DMS153 treated with DMSO at 0.1 percent for 48 hours (cell line): ENCODE measurements around the gene MTA2.

Experiments used
- DNase-seq: peaks from one replicate; lab custom pipeline; 2025; ENCODE audit not compliant: unreplicated experiment; lab: John Stamatoyannopoulos, UW

The MTA2 gene

DNA sequence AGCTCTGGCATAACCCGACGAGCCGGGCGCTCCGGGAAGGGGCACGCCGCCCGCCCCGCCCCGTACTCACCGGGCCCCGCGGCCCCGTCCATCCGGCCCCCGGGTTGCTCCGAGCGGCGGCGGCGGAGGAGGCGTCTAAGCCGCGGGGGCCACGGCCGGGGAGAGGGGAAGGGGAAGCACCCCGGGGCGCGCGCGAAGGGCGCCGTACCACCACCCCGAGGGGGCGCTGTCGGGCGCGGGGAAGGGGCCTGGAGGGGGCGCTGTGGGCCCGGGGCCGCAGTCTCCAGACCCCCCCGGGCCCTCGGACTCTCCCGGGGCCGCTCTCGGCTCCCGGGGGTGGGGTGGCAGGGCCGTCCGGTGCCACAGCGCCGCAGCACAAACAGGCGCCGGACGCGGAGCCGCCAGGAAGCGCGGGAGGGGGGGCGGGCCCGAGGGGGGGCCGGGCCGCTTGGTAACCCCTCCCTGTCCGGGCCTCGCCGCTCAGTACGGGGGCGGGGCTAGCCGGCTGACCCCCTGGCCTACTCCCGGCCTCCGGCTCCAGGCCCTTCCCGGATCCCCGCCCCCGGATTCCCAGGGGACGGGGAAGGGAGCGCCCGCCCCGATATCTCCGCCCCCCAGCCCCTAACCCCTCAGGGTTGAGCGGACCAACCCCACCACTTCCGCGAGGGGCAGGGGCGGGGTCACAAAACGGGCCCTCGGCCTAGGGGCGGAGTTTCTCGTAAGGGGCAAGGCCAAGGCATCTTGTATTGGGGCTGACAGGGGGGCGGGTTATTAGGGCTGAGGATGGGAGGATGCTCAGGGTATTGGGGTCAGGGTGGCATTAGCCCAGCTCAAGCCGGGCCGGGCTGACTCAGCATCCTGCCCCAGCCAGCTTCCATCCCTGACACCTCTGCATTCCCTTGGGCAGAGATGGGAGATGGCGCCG is 11.0 kb upstream of the MTA2 start, which contains the start of the genes EML3 and ROM1:
Gene EML3, minus strand, starts transcription at position 410 of the 925 bp plus-strand sequence. Its CDS starts 318 bp downstream, at position 92.
Gene ROM1, plus strand, starts transcription at position 892 of the 925 bp plus-strand sequence. Its CDS starts 25 bp downstream, at position 917.
- DNase-seq, result peak; percentile 37

DNA sequence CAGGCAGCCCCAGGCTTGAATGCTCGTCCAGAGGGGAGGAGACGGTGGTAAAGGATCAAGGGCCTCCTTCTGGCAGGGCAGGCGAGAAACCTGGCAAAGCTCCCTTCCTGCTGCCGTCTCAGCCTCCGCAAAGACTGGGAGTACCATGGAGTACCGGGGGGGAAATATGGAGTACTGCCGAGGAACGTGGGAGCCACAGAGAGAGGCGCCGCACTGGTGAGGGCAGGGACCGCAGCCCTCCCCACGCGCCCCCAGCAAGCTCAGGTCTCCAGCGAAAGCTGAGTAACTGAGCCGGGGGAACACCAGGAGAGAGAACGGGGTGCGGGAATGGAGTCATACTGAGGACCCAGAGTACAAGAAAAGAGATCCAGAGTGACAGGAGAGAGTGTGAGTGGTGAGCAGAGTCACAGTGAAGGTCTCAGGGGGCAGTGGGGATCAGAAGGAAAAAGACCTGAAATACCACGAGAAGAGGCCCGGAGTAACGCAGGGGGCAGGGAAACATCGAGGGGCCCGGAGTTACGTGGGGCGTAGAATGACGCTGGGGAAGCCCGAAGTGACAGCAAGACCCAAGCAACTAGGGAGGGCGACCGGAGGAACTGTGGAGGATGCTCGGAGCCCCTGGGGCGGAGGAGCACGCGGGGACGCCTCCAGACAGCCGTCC is 10.2 kb upstream of the MTA2 start:
- DNase-seq, result no peak

DNA sequence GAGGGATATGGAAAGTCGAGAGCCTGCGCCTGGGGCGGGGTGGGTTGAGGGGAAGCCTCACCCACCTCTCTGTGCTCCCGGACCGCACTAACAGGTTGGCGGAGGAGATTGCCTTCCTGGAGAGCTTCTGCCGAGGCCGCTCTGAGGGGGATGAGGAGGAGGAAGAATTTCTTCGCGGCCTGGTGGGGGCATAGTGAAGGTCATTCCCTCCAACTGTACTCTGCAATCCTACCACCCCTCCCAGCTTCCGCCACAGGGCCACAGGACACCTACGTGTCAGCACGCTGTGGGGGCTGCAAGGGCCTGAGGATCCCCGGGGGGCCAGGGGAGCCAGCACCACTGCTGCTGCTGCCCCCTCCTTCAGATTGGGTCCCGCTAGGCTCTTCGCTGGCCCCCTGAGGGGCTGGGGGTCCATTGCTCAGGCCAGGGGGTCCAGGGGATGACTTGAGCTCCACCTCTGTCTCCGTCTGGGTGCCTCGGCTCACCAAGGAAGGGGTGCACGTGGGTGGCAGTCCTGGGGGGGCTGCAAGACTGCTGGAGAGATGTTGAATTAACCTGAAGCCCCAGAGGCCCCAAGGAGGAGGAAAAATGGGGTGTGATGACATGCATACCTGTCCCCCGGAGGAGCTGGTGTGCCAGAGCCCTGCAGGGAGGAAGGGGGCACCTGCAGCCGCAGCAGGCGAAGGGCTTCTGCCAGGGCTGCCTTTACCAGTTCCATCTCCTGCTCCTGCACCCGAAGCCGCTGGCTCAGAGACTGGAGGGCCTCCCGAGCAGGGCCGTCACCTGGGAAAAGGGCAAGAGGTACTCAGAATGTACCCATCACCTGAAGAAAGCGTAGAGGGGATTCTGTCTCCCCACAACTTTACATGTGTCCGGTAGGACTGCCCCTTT is 9.4 kb upstream of the MTA2 start:
- DNase-seq, result no peak

DNA sequence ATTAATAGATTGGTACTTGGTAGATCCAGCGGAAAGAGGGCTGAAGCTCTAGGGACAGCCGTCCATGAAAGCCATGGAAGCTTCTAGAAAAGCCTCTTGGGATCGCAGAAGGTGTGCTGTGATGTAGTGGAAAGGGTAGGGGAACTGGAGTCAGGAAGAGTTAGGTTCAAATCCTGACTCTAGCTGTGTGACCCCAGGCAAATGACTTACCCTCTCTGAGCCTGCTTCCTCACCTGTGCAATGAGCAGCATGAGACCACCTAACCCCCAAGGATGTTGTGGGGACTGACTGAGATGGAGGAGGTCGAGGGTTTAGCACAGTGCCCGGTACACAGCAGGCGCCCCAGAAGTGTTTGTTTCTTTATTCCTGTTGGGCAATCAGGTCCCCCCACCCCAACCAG is 8.7 kb upstream of the MTA2 start:
- no peak for DNase-seq

DNA sequence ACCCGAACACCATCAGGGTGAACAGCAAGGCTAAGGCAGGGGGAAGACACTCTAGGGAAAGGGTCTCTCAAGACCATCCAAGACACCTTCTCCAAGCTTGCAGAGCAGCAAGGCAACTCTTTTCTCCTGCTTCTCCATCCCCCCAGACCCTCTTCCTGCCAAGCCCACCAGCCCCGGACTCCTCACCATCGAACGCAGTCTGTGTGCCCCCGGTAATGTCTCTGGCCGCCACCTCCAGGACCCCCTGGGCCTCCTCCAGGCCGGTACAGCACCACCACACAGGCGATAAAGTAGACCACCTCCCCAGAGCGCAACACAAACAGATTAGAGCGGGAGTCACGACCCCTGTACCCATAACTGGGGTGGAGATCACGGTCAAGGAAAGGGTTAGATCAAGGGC is 7.1 kb upstream of the MTA2 start:
- DNase-seq, result no peak

DNA sequence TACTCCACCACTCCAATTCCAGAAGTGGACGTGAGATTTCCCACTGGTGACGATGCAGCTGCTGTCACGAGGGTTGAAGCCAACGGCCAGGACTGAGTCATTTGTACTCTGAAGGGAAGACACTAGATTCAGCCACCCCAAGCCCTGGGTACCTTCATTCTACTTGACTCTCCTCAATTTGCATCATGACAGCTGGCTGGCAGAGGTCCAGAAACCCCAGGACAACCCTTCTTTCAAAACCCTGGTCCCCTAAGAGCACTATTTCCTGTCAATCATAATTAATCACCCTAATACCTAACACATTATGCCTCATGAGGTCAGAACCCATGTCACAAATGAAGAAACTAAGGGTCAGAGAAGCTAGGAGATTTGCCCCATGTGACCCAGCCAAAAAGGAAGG is 6.0 kb upstream of the MTA2 start:
- no peak for DNase-seq

DNA sequence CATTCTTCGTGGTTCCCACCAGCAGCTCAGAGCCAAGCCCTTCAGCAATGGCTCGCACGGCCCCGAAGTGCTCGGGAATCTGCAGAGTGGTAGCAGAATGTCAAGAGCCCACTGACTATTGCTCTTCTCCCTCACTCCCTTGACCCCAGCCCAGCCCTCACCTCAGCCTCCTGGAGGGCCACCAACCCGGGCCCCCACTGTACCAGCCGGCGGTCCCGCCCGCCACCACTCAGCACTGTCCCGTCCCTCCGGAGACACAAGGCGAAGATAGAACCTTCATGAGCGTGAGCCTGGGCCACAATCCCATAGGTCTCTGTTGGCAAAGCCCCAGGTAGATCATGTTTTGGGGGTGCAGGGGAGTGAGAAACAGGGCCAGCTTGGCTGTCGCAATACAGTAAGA is 4.2 kb upstream of the MTA2 start:
- DNase-seq, result no peak

DNA sequence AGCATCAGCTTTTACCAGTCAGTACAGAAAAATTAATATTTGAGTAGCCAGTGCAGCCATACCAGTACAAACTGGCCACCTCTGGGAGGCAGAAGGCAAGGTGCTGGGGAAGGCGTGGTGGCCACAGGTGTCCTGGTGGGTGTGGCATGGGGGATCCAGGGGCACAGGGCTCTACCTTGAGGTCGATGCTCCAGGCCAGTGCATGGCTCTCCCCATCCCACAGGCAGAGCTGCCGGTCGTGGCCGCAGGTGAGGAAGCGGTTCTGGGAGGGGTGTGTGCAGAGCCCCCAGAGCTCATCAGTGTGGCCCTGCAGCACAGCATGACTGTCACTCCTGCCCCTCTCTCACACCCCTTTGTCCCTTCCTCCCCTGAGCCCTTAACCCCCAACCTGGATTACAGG is 3.8 kb upstream of the MTA2 start:
- no peak for DNase-seq

DNA sequence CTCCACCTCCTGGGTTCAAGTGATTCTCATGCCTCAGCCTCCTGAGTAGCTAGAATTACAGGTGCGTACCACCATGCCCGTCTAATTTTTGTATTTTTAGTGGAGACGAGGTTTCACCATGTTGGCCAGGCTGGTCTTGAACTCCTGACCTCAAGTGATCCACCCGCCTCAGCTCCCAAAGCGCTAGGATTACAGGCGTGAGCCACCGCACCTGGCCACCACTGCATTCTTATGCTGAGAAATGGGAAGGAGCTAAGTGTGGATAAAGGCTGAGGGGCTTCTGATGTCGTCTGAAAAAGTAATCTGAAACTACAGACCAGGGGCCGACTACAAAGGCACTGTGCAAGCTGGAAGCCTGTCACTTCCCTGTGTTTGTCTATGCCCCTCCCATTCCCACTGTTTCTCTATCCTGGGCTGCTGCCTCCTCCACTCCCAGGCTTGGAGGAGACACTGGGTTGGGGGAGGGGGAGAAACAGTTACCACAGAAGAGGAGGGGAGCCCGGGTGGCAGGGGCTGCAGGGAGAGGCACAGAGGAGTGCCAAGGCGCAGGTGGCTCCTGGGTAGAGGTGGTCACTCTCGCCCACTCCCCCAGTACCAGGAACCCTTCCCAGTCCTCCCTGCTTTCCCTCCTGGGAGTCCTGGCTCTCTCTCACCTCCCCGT is 2.9 kb upstream of the MTA2 start:
- no peak for DNase-seq

DNA sequence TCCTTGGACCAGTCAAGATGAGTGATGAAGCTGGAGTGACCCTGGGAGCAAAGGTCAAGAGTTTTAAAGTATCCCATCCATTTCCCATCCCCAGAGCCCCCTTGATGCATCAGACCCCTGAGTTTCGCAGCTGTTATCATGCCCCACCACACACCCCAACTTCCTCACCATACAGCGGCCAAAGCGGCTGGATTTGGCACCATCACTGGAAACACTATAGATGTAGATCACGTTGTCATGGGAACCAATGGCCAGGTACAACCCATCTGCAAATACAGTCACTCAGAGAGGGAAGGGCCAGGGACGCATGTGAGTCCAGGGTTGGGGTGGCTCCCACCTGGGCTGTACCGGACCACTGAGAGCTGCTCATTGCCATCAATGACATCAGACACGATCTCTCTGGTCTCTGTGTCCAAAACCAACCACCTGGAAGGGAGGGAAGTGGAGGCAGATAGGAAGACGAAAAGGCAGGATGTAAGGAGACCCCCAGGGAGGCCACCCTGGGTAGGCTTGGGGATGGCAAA is 2.2 kb upstream of the MTA2 start:
- no peak for DNase-seq

DNA sequence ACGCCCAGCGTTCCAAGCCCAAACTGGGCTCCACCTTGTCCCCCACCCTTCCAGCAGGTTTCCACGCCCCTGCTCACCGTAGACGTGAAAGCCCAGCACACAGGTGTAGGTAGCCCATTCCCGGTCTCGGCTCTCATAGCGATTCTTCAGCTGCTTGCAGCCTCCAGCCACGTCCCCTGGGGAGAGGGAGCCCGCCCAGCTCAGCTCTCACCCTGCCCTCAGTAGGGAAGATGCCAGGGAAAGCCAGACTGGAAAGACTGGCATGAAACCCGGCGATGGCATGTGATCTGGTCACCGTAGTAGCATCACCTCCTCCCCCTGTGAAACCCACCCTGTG is 1.4 kb upstream of the MTA2 start:
- no peak for DNase-seq

DNA sequence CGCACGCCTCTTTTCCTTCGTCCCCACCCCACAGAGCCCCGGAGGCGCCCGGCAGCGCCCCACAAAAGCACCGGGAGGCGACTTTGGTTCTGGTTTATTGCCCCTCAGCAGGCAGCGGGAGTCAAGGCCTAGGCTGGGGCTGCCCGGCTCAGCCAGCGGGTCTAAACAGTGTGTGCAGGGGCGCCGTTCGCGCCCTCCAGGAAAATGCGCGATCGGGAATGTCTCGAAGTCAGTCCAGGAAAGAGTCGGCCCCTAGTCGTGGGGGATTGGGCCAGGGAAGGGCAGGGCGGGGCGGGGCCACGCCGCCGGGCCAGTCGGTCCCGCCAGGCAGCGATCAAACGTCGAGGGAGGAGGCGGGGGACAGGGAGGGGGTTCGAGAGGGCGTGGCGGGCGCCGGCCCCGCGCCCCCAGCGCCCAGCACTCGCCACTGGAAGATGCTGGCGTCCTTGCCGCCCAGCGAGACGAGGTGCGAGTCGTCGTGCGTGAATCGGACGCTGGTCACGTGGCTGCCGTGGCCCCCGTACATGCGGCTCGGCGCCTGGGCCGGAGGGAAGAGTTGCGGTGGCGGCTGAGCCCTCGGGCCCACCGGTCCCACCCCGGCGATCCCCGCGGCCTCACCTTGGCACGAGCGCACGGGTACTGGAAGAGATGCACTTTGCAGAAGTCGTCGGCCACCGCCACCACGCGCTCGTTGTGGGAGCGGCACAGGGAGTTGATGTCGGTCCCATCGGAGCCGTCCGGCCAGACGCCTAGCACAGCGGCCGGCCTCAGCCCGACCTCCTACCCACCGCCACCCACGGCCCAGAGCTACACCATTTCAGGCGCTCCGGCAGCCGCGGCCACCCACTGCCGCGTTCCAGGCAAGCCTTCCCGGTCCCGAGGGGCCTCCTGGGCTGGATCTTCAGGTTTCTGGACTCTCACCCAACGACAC is 741 bp upstream of the MTA2 start:
- DNase-seq, result peak; percentile 67

DNA sequence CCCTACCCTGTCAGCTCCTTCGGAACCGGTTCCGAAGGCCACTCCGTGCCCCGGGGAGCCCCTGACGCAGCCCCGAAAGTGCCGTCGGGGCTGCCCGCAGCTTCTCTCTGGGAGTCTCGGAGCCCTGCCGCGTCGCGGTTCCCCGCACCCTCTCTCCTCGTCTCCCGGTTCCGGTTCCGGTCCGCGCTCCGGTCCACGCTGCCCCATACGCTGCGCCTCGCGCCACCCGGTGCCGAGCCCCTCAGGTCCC is 618 bp downstream of the MTA2 start:
- no peak for DNase-seq

DNA sequence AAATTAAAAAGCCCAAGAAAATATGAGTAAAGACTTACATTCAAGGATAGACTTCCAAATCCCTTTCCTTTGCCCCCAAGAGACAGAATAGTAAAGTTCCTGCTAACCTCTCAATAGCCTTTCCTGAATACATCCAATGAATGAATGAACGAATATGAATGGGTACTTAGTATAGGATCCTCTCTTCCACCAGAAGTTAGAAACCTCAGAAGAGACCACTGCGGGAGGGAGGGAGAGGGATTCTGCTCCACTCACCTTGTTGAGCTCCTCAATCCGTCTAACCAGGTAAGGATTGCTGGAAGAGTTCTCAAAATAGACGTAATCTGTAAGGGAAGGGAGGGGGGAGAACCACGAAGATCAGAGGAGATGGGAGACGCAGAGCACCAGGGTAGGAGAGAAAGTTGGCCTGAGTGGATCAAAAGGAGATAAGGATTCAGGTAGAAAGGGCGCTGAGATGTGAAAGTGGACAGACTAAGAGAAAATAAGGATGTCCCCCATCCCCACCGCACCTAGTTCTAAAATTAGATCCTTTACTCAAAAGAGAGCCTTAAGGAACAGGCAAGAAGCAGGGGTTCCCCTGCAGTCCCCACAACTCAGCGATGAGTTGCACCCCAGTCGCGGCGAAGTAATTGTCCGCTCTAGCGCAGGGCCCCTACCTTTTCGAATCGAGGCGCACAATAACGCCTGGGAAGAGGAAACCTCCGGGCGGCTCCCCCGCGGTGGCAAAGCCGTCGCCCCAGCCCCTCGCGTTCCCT is 1.1 kb downstream of the MTA2 start:
- no peak for DNase-seq

DNA sequence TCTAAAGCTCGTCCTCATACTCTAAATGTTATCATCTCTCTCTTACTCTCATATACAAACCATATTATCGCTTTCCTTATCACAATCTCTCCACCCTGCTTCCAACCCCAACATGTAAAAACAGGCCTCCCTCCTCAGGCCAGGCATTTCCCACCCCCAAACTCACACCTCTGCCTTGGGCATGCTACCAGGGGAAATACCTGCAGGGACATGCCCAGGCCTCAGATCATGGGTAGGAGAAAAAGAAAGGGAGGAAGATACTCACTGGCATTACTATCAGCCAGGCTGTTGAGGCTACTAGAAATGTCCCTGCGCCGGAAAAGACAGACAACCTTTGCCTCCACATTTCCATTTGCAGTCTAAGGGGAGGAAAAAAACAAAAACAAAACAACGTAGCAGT is 1.8 kb downstream of the MTA2 start:
- no peak for DNase-seq

DNA sequence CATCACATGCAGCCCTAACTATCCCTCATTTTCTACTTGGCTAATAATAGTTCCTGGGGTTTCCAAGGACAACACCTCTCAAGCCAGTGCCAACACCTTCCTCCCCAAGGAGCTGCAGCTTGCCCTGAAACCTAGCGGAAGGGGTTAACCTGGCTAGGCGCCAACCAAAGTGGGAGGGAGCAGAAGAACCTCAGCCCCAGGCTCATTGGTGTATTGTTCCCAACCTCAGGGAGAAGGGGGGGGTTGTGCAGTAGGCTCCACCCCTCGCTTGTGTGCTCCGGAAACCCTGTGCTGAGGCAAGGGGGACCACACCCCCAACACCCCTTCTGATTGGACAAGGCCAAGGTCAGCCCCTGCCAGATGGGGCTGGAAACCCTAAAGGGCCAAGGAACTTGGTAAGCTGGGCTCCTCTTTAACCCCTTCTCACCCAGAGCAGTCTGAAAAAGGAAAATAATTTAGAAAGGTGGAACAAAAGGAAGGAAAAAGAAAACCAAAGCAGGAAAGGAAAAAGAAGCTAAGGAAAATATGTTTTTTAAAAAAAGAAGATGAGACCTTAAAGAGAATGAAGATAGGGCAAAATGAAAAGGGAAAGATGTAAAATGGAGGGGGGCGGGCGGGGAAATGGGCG is 2.5 kb downstream of the MTA2 start:
- peak; percentile 27 for DNase-seq

DNA sequence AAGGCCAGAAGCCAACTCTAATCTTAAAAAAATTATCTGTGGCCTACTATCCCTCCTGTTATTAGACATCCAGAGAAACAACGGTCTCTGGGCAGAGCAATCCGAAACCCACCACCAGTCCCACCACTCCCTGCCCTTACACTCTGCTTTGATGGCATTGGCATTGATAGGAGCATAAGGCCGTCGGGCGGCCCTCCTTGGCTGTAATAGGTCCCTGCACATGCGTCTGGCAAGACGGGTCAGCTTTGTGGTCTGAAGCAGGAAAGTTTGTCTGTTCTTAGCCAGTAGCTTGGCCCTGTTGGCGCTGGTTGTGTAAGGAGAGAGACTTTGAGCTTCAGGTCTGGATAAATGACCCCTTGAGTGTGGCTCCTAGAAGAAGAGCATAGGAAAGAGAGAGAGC is 6.5 kb downstream of the MTA2 start:
- DNase-seq, result no peak

DNA sequence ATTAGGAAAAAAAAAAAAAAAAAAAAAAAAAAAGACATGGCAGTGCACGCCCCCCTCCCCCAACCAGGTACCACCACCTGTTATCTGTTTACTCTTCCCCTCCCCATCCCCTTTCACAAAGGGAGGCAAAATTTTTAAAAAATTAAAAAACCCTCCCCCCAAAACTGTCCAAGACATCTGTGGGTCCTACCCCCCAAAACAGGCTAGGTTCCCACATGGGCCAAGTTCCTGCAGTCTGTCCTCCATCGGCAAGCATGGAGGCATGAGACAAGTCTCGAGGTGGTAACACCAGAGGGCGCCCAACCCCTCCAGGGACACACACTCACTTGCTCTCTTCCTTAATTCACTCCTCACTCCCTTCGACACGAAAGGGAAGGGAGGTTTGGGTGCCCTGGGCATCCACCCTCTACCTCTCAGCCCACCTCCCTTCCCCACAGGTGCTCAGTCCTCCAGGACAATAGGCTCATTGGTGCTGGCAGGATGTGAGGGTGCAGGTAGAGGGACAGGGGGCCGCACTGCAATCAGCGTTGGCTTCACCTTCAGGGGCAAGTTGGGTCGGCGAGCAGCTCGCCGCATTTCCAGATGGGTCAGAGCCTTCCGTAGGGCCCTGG is 8.1 kb downstream of the MTA2 start:
- peak; percentile 51 for DNase-seq
